Psoas muscle (tissue), 8 donors: ENCODE results near the gene NT5C3B. TPM values are rescaled to one million over a fixed set of nuclear protein-coding genes. Genes with fewer than 3 reads are reported as not detected.
"Not testable (repeated sequence)": the region's sequence is repeated elsewhere in the genome, so short reads cannot be mapped to it uniquely, and the experiment has no call there.

Experiments used
- ATAC-seq, 4 donors: fragments of 200-7000 bp; cut with Tn5 transposase; one replicate each; pipeline ENCODE4 v1.9.1; 2020; ENCODE audit warnings: moderate library complexity in 3 of 4, mild to moderate bottlenecking in 2 of 4
- DNase-seq, 2 donors: peaks; one replicate each; pipeline ENCODE4 v3.0.0-alpha.2; 2020
- H3K27ac ChIP-seq: fragments of 200-600 bp; one replicate; pipeline ENCODE4 v1.8.0; 2022
- H3K27me3 ChIP-seq, 3 donors: fragments of 200-600 bp in 1 of 3; one replicate each; pipeline versions ENCODE4 v1.6.1 to v1.8.0; 2013 to 2022; ENCODE audit warnings: low read length in 2 of 3, mild to moderate bottlenecking in 2 of 3, moderate library complexity in 1 of 3; ENCODE audit not compliant: insufficient read depth in 3 of 3
- H3K36me3 ChIP-seq, 2 donors: fragments of 200-600 bp in 1 of 2; one replicate each; pipeline versions ENCODE4 v1.6.1 to v1.8.0; 2013 to 2022; ENCODE audit warnings: low read depth in 1 of 2, mild to moderate bottlenecking in 1 of 2, moderate library complexity in 1 of 2; ENCODE audit not compliant: insufficient read depth in 1 of 2
- H3K4me1 ChIP-seq: fragments of 200-600 bp; one replicate; pipeline ENCODE4 v1.8.0; 2022
- H3K4me3 ChIP-seq: fragments of 200-600 bp; one replicate; pipeline ENCODE4 v1.8.0; 2022; ENCODE audit warnings: mild to moderate bottlenecking
- H3K9me3 ChIP-seq: fragments of 200-600 bp; one replicate; pipeline ENCODE4 v1.8.0; 2022
- CTCF ChIP-seq: fragments of 200-600 bp; IDR thresholded peaks from one replicate; pipeline ENCODE4 v1.8.0; 2022; ENCODE audit warnings: antibody characterized with exemption
- WGBS, 3 donors: extraction: QIAGEN DNeasy Blood & Tissue Kit; methylation state at CpG; one replicate each; pipeline versions ENCODE4 v1.1.6 to v1.1.7; 2013; 5-methylcytosine and 5-hydroxymethylcytosine counted together
- intact Hi-C, 2 donors: fragments of 100-400 bp; cut with DNase I; formaldehyde crosslinking; loops; one replicate each; pipeline versions ENCODE4 v1.11.0 to v1.14.2; 2022
- polyA plus RNA-seq, 3 donors: library from polyadenylated mRNA; stranded (reverse); fragments of 200-250 nt; gene quantifications; one replicate each; pipeline ENCODE4 v1.2.3, GENCODE V29; 2013
- total RNA-seq, 4 donors: library from RNA; stranded (reverse); fragmentation: NEBNext Ultra II Directional in 2 of 4; extraction: Animal tissue kit (Norgen Biotek cat#: 25700) in 2 of 4; gene quantifications; one replicate each; pipeline versions ENCODE4 v1.2.1 to v1.2.4, GENCODE V29; 2021 to 2023
- donor health status: healthy with polysubstance abuse.
- donor health status: DM: no; HTN: no; CAD: no; lungs with moderate emphysema.
- donor health status: Bipolar disorder and iron deficiency.
- donor health status: healthy.
- donor health status: DM: yes; HTN: yes; CAD: no.
- donor health status: DM: no; HTN: no; CAD: no.
- donor health status: DM: no; HTN: no; CAD: no.
- donor health status: DM: yes; HTN: yes; CAD: no.

The NT5C3B gene
- total and polyA plus RNA-seq, 7 donors: 12.2 to 27.5 (median 18.6) TPM

- Histone ChIP-seq H3K27me3 (no peaks in the 10 kb centered on the region), H3K4me3 (no peak overlapping the region), H3K9me3 (no peaks in the 10 kb centered on the region), H3K4me1 (no peaks in the 10 kb centered on the region), H3K36me3 (no peaks in the 10 kb centered on the region), H3K27ac (no peak overlapping the region)
- no peak for TF ChIP-seq CTCF
- intact Hi-C loops: no loop called here
- 90 to 96% (median 91%) methylated on average over 6 of the region's 6 CpGs for WGBS, 3 donors
- DNase-seq (no peak), ATAC-seq (no peak)
Measured at GRCh38 chr17:41844971-41845370, 8.9 kb upstream of the NT5C3B start.

GRCh38 chr17:41840781-41841180 lies 4.7 kb upstream of the NT5C3B start:
- H3K9me3 ChIP-seq, H3K27ac ChIP-seq, H3K4me1 ChIP-seq, H3K36me3 ChIP-seq, DNase-seq, H3K27me3 ChIP-seq, intact Hi-C loops, H3K4me3 ChIP-seq, ATAC-seq: not testable (repeated sequence)
- 91 to 94% (median 92%) methylated on average over 6 of the region's 6 CpGs for whole genome bisulfite sequencing, 3 donors

DNA sequence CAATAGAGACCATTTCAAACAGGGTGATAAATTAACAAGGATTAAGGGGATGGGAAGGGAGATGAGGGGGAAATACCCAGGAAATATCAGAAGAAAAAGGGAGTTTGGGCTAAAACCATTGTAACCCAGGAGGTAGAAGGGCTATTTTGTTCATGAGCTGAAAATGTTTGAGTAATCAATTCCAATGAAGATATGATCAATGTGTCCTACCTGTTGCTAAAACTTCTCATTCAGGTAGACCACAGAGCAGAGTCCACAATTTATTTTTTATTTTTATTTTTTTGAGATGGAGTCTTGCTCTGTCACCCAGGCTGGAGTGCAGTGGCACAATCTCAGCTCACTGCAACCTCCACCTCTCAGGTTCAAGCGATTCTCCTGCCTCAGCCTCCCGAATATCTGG lies 3.4 kb upstream of the NT5C3B start:
- H3K36me3 ChIP-seq, H3K27me3 ChIP-seq, H3K27ac ChIP-seq, H3K4me3 ChIP-seq, DNase-seq, ATAC-seq, intact Hi-C loops, H3K9me3 ChIP-seq: not testable (repeated sequence)
- 86 to 93% (median 91%) methylated on average over 2 of the region's 2 CpGs for WGBS, 3 donors
- H3K4me1 ChIP-seq: peaks cover 13% of the 10 kb centered on the region

- intact Hi-C loops: no loop called here
- Histone ChIP-seq H3K27me3 (no peaks in the 10 kb centered on the region), H3K4me1 (peaks cover 13% of the 10 kb centered on the region), H3K4me3 (peak within 1 kb of the TSS; percentile 97), H3K36me3 (peaks cover 0 to 11% of the 10 kb centered on the region in 2 donors), H3K9me3 (no peaks in the 10 kb centered on the region), H3K27ac (no peak within 1 kb of the TSS)
- no peak for TF ChIP-seq CTCF
- WGBS, 3 donors: 92 to 96% (median 95%) methylated on average over 15 of the region's 15 CpGs
- DNase-seq (no peak), ATAC-seq (no peak)
Measured at GRCh38 chr17:41837761-41838538, 1.9 kb upstream of the NT5C3B start, which contains the start of gene KLHL10. KLHL10 (plus strand) TSS chr17:41837825; CDS start chr17:41837933, 108 bp downstream.

- intact Hi-C loops: no loop called here
- Histone ChIP-seq H3K27ac (peak overlapping the region; percentile 55), H3K36me3 (peaks cover 0 to 24% of the 10 kb centered on the region in 2 donors), H3K9me3 (no peaks in the 10 kb centered on the region), H3K27me3 (no peaks in the 10 kb centered on the region), H3K4me3 (peak overlapping the region; percentile 97), H3K4me1 (peaks cover 13% of the 10 kb centered on the region)
- TF ChIP-seq CTCF: no peak
- DNase-seq (no peak), ATAC-seq (peak in 1 of 4 donors; percentile 35)
- WGBS, 3 donors: 33 to 46% (median 36%) methylated on average over 21 of the region's 21 CpGs
Measured at GRCh38 chr17:41836550-41837196, 641 bp upstream of the NT5C3B start.
